ENCODE data around the gene TSNAXIP1.

DNA sequence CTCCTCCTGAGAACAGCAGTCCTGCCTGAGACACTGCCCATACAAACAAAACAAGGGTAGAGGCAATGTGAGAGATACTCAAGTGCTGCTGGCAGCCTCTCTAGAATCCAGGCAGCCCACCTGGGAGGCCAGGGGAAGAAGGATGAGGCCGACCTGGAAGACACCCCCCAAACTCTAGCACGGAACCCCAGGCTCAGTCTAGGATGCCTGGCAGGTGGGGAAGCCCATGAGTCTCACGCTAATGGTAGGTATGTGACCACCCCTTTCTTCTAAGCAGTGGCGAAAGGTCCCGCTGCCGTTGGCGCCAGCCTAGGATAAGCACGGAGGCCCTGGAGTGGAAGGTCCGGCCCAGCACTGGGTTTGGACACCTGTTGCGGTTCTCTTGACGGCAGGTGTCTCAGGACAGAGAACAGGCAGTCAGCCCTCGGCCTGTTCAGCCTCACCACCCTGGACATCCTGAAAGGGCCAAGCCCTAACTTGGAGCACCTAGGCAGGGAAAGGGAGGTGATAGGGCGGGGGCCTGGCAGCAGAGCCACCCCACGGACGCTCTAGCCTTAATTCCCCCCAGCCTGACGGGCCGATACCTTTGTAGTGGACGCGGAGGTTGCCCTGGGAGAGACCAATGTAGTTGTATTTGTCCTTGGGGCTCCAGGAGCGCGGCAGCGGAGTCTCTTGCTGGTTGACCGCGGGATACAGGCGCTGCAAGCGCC is 816 bp upstream of the TSNAXIP1 start:
- no peak for TF ChIP-seq CTCF (IDR thresholded peaks at IDR 0.05)
- TF ChIP-seq EZH2 (IDR thresholded peaks at IDR 0.05; ENCODE audit: borderline replicate concordance, insufficient read depth, low read depth, low read length, poor library complexity, severe bottlenecking), result no peak

Measured in B cell (primary cell).